Measurements from ENCODE around the gene CRTC3. TPM values are rescaled to one million over a fixed set of nuclear protein-coding genes. Genes with fewer than 3 reads are reported as not detected.

CRTC3 gene
- total and polyA plus RNA-seq, 2 of the 13 experiments (the other 11 are each of a cell fraction or from before 2014, with no cell fraction given) = 8.4 to 11.8 TPM

- no peaks in the 10 kb centered on the region for H3K27me3 ChIP-seq (ENCODE audit: control insufficient read depth in 1 of 2, insufficient read depth in 2 of 2, low read length in 2 of 2)
- H3K36me3 ChIP-seq (replicated peaks in 1 of 2; ENCODE audit: control insufficient read depth in 1 of 2, insufficient read depth in 2 of 2, low read length in 2 of 2) = peaks cover 0 to 4% of the 10 kb centered on the region in 2 experiments; a peak in 1 of 5 replicates
- H3K27ac ChIP-seq (ENCODE audit: extremely low read length, insufficient read depth, low read length) = no peak overlapping the region
- H4K20me1 ChIP-seq (ENCODE audit: insufficient read depth, low read length) = no peaks in the 10 kb centered on the region
- no peaks in the 10 kb centered on the region for H3K79me2 ChIP-seq (ENCODE audit: insufficient read depth, low read length)
- no peaks in the 10 kb centered on the region for H3K9me3 ChIP-seq (ENCODE audit: low read length)
- DNase-seq (ENCODE audit: low spot score) (no peak), ATAC-seq (no peak), FAIRE-seq (no peak)
- POLR2A ChIA-PET = no interaction called here
- CTCF ChIA-PET (ENCODE audit: low intra/inter-chr PET ratio, low total read pairs) = no interaction called here
- 96% methylated on average over 10 of the region's 10 CpGs for WGBS (ENCODE audit: low lambda C conversion rate)
- in situ Hi-C loops (cut with HindIII; ENCODE audit: extremely low pct_ligation_motif_present, low pct_unique_long_range_greater_than_20kb) = no loop called here
- intact Hi-C loops (cut with micrococcal nuclease; ENCODE audit: unreplicated experiment) = no loop called here
- no peak for TF ChIP-seq TCF7 (IDR thresholded peaks at IDR 0.05; ENCODE audit: low read depth)
- no peak for TF ChIP-seq ZNF225 (CRISPR knock-in tag; IDR thresholded peaks at IDR 0.05)
- TF ChIP-seq ZNF264 (CRISPR knock-in tag; IDR thresholded peaks at IDR 0.05) = no peak
- TF ChIP-seq TBX3 (IDR thresholded peaks at IDR 0.05; ENCODE audit: borderline replicate concordance) = no peak
- TF ChIP-seq SKIL (CRISPR knock-in tag; IDR thresholded peaks at IDR 0.05; ENCODE audit: borderline replicate concordance) = no peak
- no peak for TF ChIP-seq ZNF768 (CRISPR knock-in tag; IDR thresholded peaks at IDR 0.05)
- TF ChIP-seq CHCHD3 (CRISPR knock-in tag; IDR thresholded peaks at IDR 0.05) = no peak
- TF ChIP-seq ZNF557 (CRISPR knock-in tag; IDR thresholded peaks at IDR 0.05) = no peak
- no peak for TF ChIP-seq TRIM24 (CRISPR knock-in tag; IDR thresholded peaks at IDR 0.05)
- no peak for TF ChIP-seq DNMT3B (CRISPR knock-in tag; conservative IDR thresholded peaks at IDR 0.05)
- no peak overlapping the region for H2AFZ ChIP-seq (ENCODE audit: low read length)
- H3K4me3 ChIP-seq (replicated peaks in 1 of 3; ENCODE audit: insufficient read depth in 1 of 3, low read depth in 2 of 3, low read length in 3 of 3) = no peak overlapping the region
- H3K4me1 ChIP-seq (ENCODE audit: insufficient read depth, low read length) = peaks cover 23% of the 10 kb centered on the region
- H3K9ac ChIP-seq (ENCODE audit: insufficient read depth, low read depth, low read length) = no peak overlapping the region
- no TSS peak for BruUV-seq (replicated peaks)
- H3K4me2 ChIP-seq (ENCODE audit: low read depth, low read length) = no peak overlapping the region
These were observed 63.9 kb downstream of the CRTC3 start for GRCh38 chr15:90593499-90594158.
